22Rv1 (cell line): ENCODE measurements around the gene TLE1.

Experiments used
- H3K27ac ChIP-seq: fragments of 450-650 bp; 2 replicates; pipeline ENCODE4 v1.5.1; 2017
- CTCF ChIP-seq: fragments of 450-650 bp; IDR thresholded peaks from 2 replicates; pipeline ENCODE4 v1.5.1; 2017; ENCODE audit warnings: mild to moderate bottlenecking
- ZFX ChIP-seq: fragments of 450-650 bp; IDR thresholded peaks from 2 replicates; pipeline ENCODE4 v1.6.1; 2017; ENCODE audit warnings: antibody characterized with exemption, borderline replicate concordance

The TLE1 gene

GRCh38 chr9:81590688-81591087 is 98.7 kb downstream of the TLE1 start:
- H3K27ac ChIP-seq = no peak overlapping the region
- no peak for TF ChIP-seq CTCF
- TF ChIP-seq ZFX = no peak

- TF ChIP-seq ZFX = no peak
- TF ChIP-seq CTCF = no peak
- H3K27ac ChIP-seq = no peak overlapping the region
Observed at GRCh38 chr9:81589819-81590218, 99.5 kb downstream of the TLE1 start.

- TF ChIP-seq ZFX (no peak), CTCF (no peak)
- no peak overlapping the region for H3K27ac ChIP-seq
Observed at GRCh38 chr9:81589392-81589791, 100.0 kb downstream of the TLE1 start.

GRCh38 chr9:81588148-81588871 is 101.0 kb downstream of the TLE1 start:
- peak overlapping the region; percentile 72 for H3K27ac ChIP-seq
- TF ChIP-seq CTCF (no peak), ZFX (no peak)

- H3K27ac ChIP-seq = no peak overlapping the region
- TF ChIP-seq ZFX = no peak
- no peak for TF ChIP-seq CTCF
Observed at GRCh38 chr9:81586786-81587185, 102.6 kb downstream of the TLE1 start.

- no peak overlapping the region for H3K27ac ChIP-seq
- TF ChIP-seq ZFX (no peak), CTCF (no peak)
Observed at GRCh38 chr9:81585191-81585763, 104.1 kb downstream of the TLE1 start.

GRCh38 chr9:81584099-81584498 is 105.2 kb downstream of the TLE1 start:
- no peak overlapping the region for H3K27ac ChIP-seq

More at GRCh38 chr9:81584099-81584498, 105.2 kb downstream of the TLE1 start:
- TF ChIP-seq ZFX = no peak
- TF ChIP-seq CTCF = no peak
